ENCODE data around the gene CCDC92. TPM values are rescaled to one million over a fixed set of nuclear protein-coding genes. Genes with fewer than 3 reads are reported as not detected.

CCDC92 gene
- total and polyA plus RNA-seq, 12 donors: 7.8 to 65.9 (median 23.7) TPM

DNA sequence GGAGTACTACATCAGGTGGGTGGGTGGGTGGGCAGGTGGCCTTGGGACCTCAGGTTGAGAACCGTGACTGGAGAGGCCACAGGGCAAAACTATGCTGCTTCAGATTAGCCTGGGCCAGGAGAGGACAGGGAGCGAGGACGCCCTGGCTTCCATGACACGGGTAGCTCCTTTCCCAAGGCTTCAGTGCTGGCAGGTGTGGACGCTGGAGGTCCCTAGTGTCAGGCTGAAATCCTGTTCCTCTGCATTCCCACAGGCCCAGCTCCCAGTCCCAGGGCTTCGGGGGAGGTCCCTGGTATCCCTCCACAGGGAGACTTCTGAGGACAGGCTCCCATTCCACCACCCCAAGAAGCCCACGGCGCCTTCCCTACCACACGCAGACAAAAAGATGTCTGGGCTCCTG, 31.6 kb downstream of the CCDC92 start:
- DNase-seq: no peak
- H3K27ac ChIP-seq: no peak overlapping the region

DNA sequence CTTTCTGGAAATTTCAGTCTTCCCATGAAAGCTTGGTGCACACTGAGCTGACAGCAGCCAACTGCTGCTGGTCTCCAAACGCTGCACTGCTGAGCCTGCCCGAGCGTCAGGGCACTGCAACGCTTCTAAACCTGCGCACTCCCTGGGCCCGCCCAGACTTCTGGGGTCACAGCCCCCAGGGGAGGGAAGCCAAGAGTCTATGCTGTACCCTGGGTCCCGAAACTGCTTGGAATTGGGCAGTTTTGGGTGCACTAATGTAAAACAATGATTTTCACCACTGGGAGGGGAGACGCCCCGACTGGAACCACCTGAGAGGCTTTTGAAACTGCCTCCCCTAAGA, 32.0 kb downstream of the CCDC92 start:
- DNase-seq: no peak
- intact Hi-C loops (cut with DNase I): no loop called here
- Histone ChIP-seq H3K4me1 (replicated peaks in 1 of 2) (no peaks in the 10 kb centered on the region), H3K4me3 (no peak overlapping the region), H3K36me3 (replicated peaks in 1 of 2) (peaks cover 0 to 16% of the 10 kb centered on the region in 2 donors), H3K27me3 (no peaks in the 10 kb centered on the region), H3K9me3 (replicated peaks in 1 of 3) (no peaks in the 10 kb centered on the region), H3K27ac (no peak overlapping the region)
- 94 to 95% (median 94%) methylated on average over 9 of the region's 9 CpGs for WGBS, 4 donors
- TF ChIP-seq POLR2A (IDR thresholded peaks at IDR 0.05): no peak
- TF ChIP-seq, protein P1, sequence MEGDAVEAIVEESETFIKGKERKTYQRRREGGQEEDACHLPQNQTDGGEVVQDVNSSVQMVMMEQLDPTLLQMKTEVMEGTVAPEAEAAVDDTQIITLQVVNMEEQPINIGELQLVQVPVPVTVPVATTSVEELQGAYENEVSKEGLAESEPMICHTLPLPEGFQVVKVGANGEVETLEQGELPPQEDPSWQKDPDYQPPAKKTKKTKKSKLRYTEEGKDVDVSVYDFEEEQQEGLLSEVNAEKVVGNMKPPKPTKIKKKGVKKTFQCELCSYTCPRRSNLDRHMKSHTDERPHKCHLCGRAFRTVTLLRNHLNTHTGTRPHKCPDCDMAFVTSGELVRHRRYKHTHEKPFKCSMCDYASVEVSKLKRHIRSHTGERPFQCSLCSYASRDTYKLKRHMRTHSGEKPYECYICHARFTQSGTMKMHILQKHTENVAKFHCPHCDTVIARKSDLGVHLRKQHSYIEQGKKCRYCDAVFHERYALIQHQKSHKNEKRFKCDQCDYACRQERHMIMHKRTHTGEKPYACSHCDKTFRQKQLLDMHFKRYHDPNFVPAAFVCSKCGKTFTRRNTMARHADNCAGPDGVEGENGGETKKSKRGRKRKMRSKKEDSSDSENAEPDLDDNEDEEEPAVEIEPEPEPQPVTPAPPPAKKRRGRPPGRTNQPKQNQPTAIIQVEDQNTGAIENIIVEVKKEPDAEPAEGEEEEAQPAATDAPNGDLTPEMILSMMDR (IDR thresholded peaks at IDR 0.05): no peak

More for the DNA sequence above, 31.6 kb downstream of the CCDC92 start:
- H3K9me3 ChIP-seq (replicated peaks in 1 of 3): no peaks in the 10 kb centered on the region
- intact Hi-C loops (cut with DNase I): no loop called here
- H3K36me3 ChIP-seq (replicated peaks in 1 of 2): peaks cover 0 to 16% of the 10 kb centered on the region in 2 donors
- no peaks in the 10 kb centered on the region for H3K4me1 ChIP-seq (replicated peaks in 1 of 2)
- no peaks in the 10 kb centered on the region for H3K27me3 ChIP-seq
- TF ChIP-seq, protein P1 (IDR thresholded peaks at IDR 0.05): no peak
- no peak for TF ChIP-seq POLR2A (IDR thresholded peaks at IDR 0.05)
- no peak overlapping the region for H3K4me3 ChIP-seq
- 95 to 97% (median 96%) methylated on average over 3 to 9 of the region's 9 CpGs for WGBS, 4 donors

DNA sequence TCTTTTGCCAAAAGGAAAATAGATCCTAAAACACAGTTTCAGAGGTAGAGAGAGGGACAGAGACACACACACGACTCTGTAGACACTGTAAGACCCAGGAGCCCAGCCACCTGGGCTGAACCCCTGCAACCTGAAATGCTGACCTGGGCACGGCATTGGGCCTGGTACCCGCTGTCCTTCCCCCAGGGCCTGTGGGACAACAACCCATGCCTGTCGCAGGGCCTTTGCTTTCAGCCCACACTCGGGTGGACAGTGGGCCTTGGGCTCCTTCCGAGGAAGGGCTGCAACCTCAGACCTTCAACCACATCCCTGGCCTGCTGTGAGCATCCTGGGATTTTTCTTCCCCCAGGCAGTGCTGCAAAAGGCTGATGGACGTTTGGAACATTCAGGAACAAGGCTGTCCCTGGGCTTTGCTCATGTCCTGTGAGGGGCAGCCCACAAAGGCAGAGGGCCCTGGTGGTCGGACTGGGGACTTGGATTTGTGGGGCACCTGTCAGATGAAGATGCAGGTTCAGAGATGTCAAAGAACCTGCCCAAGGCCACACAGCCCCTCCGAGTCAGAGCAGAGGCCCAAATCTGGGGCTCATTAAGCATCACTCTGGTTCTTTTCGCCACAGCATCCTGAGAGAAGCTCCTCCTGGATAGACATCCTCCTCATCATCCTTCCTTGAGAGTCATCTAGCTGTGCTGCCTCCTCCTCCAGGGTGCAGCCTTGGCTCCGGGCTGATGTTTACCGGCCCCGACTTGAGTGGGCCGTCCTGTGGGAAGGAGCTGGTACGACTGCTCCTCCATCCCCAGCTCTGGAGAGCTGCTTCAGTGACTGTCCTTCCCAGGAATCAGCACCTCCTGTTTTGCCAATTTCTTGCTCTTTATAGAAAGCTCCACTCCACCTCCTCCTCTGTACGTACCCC, 32.7 kb downstream of the CCDC92 start:
- Histone ChIP-seq H3K27me3 (no peaks in the 10 kb centered on the region), H3K27ac (no peak overlapping the region), H3K36me3 (replicated peaks in 1 of 2) (peaks cover 0 to 16% of the 10 kb centered on the region in 2 donors), H3K9me3 (replicated peaks in 1 of 3) (no peaks in the 10 kb centered on the region), H3K4me3 (no peak overlapping the region), H3K4me1 (replicated peaks in 1 of 2) (no peaks in the 10 kb centered on the region)
- intact Hi-C loops (cut with DNase I): no loop called here
- WGBS, 4 donors: 88 to 95% (median 93%) methylated on average over 10 to 16 of the region's 16 CpGs
- TF ChIP-seq, protein P1 (IDR thresholded peaks at IDR 0.05): no peak
- TF ChIP-seq POLR2A (IDR thresholded peaks at IDR 0.05): no peak
- no peak for DNase-seq

DNA sequence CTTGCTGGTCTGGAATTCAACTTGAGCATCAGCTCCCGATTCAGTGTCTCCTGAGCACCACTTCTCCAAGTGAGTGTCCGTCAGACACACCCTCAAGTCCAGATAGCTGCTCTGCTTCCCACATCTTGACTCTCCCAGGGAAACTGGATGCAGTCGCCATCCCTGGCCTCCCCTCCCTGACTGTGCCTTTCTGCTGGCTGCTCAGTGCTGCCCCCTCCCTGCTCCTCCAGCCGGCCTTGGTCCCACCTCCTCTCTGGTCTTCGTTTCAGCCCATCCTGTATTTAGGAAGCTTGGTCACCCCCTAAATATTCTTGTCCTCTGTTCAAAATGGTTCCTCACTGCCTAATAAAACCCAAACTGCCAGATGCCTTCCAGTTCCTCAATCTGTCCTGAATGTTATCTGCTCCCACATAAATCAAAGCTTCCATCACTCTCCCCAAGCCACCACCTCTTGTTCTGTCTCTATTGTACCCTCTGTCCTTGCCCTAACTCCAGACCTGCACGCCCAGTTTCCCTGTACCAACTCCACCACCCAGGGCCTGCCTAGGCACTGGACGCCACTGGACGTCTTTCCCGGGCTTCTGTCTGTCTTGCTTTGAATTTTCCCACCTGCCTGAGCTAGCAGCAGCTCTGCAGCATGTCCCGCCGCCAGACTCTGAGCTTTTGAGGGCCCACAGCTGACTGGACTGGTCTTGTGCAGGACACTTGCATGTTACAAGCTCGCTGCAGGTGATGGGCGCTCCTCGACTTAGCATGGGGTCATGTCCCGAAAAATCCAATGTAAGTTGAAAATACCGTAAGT, 33.8 kb downstream of the CCDC92 start:
- peaks cover 0 to 16% of the 10 kb centered on the region in 2 donors for H3K36me3 ChIP-seq (replicated peaks in 1 of 2)
- no peaks in the 10 kb centered on the region for H3K9me3 ChIP-seq (replicated peaks in 1 of 3)
- H3K4me1 ChIP-seq (replicated peaks in 1 of 2): no peaks in the 10 kb centered on the region
- H3K27me3 ChIP-seq: no peaks in the 10 kb centered on the region
- no peak overlapping the region for H3K27ac ChIP-seq
- DNase-seq: no peak
- WGBS, 4 donors: 88 to 93% (median 90%) methylated on average over 16 of the region's 16 CpGs
- intact Hi-C loops (cut with DNase I): no loop called here
- TF ChIP-seq POLR2A (IDR thresholded peaks at IDR 0.05): no peak
- TF ChIP-seq, protein P1 (IDR thresholded peaks at IDR 0.05): no peak
- H3K4me3 ChIP-seq: no peak overlapping the region
